ENCODE measurements around the gene MEMO1.
A peak's percentile ranks its signal among the peaks of the same experiment; 100 is the strongest.
"Not testable (repeated sequence)": the region's sequence is repeated elsewhere in the genome, so short reads cannot be mapped to it uniquely, and the experiment has no call there.

Gene MEMO1

DNA sequence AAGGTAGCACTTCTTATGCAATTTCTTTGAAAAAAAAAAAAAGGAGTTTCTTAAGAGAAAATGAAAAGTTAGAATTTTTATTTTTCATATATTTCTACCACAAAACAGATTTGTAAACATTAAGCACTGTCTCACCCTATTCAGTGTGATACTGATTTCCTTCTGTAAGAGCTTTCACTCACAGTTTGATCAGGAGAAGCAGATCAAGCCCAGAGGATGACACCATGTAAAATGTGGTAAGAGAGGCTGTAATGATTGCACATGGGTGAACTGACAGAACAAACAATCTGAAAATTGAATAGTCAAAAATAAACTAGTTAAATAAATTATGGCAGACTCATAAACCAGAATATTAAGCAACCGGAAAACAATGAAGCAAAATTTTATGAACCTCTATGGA, 54.5 kb downstream of the MEMO1 start:
- no peak for DNase-seq

DNA sequence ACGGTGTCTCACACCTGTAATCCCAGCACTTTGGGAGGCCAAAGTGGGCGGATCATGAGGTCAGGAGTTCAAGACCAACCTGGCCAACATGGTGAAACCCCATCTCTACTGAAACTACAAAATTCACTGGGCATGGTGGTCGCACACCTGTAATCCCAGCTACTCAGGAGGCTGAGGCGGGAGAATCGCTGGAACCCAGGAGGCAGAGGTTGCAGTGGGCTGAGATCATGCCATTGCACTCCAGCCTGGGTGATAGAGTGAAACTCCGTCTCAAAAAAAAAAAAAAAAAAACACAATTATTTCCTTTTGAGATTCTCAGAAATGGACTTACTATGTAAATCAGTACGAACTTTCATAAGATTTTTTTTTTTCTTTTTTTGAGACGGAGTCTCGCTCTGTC, 57.7 kb downstream of the MEMO1 start:
- DNase-seq: not testable (repeated sequence)

DNA sequence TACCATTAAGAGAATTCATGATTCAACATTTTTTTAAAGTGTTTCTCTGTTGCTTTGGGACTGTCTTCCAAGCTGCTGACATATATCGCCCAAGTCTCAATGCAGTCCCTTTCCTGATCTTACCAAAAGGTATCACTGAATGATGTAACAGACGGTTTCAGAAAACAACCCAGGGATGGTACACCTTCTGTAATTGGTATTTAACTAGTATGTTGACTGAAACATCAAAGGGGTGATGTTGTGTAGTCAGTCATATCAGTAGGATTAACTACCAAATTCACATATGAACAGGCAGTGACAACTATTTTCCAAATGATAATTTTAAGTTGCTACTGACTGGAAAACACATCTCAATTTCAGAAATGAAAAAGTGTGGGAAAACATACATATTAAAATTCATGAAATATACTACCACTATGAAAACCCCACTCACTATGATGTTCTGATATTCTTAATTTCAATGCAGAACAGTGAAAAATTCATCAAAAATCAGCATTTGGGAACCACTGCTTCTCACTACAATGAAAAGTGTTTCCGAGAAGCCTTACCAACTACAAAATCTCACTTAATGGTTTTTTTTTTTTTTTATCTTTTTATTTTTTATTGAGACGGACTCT, 59.8 kb downstream of the MEMO1 start:
- DNase-seq: no peak

DNA sequence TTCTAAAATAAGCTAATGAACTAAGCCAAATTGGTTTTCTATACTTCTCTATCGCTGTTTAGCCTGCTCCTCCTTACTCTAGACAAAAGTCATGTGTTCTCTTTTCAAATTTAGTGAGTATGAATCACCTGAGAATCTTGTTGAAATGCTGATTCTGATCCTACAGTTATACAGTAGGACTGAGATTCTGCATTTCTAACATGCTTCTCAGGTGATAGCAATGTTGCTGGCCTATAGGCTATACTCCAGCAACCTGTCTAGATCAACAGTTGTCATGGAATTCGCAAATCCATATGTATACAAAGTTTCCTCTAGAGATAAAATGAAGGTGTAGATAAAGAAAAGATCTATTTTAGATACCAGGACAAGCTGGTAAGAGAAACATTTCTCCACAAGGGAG, 62.9 kb downstream of the MEMO1 start:
- no peak for DNase-seq

DNA sequence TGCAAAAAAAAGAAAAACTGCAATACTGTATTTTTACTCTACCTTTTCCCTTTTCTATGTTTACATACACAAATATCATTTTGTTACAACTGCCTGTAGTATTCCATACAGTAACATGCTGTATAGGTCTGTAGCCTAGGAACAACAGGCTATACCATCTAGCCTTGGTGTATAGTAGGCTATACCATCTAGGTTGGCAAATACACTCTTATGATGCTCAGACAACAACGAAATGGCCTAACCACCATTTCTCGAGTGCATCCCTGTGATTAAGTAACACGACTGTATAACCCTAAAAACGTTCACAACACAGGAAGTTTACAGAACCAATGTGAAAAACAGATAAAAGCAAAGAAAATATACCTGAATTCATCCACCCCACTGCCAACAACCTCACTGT, 64.0 kb downstream of the MEMO1 start:
- no peak for DNase-seq

DNA sequence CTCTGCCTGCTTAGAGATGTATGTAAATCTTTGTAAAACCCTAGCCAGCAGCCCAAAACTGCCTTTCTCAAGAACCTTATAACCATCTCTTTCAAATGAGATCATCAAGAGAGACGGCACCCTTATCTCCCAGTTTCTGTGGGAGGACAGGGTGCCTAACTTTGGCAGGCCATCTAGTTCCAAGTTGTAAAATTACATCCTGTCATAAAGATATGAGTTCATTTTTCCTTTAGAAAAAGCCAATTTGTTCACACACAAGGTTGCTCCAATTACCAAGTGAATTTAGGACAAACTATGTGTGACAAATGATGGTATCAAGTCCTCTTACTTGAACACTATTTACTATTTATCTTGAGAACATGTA, 65.3 kb downstream of the MEMO1 start:
- DNase-seq: no peak

DNA sequence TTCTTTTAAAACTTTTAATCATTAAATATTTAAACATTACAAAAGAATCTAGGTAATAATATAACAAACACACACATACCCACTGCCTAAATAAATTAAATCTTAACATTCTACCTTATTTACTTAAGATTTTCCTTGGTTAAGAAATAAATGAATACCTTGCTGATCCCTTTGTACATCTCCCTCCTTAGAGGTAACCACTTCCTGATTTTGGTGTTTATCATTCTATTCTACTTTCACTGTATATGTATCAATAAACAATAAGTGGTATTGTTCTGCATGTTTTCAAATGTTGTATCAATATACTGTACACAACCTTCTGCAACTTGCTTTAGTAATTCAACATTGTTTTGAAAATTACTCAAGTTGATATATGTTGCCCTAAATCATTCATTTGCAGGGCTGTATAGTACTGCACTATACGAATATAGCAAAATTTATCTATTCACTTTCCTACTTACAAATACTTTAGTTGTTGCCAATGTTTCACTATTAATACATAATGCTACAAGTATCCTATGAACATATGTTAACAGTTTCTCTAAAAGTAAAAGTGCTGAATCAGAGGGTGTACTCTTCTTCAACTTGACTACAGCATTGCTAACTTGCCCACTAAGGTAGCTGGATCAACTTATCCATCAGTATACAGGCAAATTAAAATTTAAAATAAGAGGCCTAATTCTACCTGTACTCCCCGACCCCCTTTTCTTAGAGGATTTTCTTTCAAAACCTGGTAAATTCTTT, 65.8 kb downstream of the MEMO1 start:
- no peak for DNase-seq

DNA sequence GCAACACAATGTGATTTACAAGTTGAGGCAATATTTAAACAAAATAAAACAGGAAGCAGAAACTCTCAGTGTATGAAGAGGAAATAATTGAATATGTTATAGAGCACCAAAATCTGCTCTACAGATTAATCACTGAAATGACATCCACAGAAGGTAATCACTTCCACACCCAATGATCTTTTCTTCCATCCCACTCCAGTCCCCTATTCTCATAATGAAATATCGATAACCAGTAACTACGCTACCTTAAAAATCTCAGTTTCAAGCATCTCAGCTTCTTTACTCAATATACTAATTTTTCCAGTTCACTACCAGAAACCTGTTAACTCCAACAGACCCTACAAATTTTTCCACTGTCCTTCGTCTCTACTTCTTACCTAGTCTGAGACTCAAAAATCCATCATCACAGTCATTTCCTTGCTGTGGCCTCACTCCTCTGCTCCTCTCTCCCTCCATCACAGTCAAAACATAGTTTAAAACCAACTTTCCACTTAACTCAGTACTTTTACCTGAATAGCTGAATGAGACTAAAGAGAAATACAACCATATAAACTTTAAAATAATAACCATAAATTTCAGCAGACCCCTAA, 67.1 kb downstream of the MEMO1 start:
- no peak for DNase-seq

DNA sequence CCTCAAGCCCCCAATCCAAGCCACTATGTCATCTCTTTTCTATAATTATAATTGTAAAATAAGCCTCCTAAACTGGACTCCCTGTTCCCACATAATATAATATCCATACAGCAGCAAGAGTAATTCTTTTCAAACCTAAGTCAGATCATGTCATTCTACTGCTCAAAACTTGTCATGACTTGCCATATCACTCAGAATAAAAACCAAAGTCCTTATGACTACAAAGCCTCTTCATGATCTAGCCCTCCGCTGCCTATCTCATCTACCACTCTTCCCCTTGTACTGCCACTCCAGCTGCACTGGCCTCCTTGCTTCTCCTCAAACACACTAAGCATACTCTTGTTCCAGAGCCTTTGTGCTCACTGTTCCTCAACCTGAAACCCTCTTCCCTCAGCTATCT, 69.9 kb downstream of the MEMO1 start:
- no peak for DNase-seq

DNA sequence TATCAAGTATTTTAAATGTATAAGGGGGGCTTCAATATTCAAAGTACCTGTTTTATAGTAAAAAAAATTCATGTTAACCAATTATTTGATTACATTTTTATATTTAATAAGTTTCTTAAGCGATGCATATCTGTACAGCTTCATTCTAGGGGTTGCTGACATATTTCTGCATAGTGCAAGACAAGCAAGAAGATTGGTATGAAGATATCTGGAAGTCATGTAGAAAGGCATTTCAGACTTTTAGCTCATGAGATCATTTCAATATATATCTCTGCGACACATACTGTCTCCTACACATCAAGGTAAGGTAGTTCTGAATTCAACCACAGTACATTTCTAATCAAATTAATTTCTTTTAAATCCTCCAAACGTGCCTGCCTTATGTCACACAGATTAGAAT, 73.1 kb downstream of the MEMO1 start:
- DNase-seq: no peak

DNA sequence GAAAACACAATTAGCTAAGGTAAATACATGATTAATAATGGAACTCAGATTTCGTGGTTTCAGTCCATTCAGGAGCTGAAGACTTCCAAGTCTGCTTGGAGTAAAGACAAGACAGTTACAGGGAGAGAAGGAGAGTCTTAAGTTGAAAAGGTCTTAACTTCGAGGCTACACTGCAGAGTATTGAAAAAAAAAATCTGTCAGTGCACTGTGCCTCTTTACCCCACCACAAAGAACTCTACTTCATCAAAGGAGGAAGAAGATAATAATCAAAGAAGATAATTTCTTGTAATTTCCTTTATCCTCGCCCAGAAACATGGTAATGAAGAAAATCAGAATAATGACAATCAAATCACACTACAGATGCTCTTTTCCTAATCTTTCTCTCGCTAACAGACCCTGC, 75.4 kb downstream of the MEMO1 start:
- no peak for DNase-seq

DNA sequence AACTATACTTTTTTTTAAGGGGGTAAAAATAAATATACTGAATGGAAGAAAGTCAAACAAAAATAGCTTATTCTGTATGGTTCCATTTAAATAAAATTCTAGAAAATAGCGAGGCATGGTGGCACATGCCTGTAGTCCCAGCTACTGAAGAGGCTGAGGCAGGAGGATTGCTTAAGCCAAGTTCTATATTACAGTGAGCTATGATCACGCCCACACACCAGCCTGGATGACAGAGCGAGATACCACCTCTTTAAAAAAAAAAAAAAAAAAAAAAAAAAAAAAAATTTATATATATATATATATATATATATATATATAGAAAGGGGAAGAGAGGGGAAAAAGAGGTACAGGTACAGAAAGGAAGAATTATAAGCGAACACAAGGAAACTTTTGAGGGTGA, 77.7 kb downstream of the MEMO1 start:
- no peak for DNase-seq

DNA sequence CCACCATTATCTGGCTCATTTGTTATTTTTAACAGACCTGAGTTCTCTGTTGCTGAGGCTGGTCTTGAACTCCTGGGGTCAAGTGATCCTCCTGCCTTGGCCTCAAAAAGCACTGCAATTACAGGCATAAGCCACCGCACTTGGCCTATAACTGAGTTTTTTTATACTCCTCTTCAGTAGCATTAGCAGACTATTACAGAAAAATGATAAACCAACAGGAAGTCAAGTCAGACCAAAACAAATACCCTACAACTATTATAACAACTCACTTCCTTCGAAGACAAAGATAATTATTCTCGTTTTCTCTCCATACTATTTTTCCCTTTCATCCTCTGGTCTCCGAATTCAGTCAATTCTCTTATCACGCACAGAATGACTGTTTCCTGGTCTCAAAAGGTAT, 78.2 kb downstream of the MEMO1 start:
- DNase-seq: no peak

DNA sequence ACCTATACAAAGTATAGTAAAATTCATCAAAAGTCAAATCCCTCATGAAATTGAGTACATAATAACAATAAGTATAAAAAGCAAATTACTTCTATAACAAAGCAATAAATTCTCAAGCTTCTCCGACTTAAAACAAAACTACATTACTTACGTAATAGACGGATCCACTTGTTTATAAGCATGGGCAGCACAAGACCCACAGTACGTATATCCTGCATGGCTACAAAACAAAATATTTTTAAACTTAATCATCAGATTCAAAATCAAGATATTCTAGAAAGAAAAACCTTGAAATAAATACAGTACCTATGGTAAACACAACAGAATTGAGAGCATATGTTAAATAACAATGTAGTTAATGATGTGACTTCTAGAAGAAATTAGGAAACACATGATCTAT, 78.9 kb downstream of the MEMO1 start:
- no peak for DNase-seq

DNA sequence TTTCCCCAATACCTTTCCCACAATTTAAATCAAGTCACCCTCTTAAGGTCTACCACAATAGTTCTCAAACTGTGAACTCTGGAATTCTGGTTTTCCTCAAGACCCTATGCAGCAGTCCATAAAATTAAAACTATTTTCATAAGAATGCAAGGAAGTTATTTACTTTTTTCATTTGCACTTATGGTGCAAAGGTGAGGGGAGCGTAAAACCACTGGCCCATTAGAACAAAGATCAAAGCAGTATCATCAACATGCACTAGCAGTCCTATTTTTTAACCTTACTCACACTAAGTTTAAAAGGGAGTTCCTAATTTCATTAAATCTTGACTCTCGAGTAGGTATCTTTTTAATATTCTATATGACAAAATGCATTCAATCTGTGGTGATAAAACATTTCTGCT, 85.3 kb downstream of the MEMO1 start:
- no peak for DNase-seq

DNA sequence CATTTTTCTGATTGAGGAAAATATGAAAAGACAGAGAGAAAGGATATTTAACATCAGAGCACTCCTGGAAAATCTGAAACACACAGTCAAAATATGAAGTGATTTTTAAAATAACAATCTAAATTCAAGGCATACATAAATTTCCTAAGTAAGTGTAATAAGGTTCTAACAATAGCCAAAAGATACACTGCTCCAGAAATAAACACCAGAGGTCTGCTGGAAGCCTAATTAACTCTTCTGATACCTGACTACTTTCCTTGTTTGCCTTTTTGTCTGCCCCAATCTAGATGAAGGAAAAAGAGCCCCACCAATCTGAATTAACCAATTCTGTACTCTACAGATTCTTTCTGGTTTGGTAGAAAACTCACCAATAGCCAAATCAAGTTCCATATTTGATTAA, 87.1 kb downstream of the MEMO1 start:
- DNase-seq: no peak

DNA sequence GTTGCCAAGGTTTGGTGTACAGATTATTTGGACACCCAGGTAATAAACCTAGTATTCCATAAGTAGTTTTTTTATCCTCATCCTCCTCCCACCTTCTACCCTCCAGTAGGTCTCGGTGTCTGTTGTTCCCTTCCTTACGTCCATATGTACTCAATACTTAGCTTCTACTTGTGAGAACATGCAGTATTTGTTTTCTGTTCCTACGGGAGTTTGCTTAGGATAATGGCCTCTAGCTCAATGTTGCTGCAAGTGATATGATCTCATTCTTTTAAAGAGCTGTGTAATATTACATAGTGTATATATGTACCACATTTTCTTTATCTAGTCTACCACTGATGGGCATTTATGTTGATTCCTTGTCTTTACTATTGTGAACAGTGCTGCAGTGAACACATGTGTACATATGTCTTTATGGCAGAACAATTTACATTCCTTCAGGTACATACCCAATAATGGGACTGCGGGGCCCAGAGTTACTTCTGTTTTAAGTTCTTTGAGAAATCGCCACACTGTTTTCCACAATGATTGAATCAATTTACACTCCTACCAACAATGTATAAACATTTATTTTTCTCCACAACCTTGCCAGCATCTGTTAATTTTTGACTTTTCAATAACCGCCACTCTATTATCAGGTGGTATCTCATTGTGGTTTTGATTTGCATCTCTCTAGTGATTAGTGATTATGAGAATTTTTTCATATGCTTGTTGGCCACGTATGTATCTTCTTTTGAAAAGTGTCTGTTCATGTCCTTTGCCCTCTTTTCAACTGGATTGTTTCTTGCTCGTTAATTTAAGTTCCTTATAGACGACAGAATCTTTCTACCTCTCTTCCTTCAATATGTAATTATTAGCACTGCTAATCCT, 88.0 kb downstream of the MEMO1 start:
- no peak for DNase-seq

DNA sequence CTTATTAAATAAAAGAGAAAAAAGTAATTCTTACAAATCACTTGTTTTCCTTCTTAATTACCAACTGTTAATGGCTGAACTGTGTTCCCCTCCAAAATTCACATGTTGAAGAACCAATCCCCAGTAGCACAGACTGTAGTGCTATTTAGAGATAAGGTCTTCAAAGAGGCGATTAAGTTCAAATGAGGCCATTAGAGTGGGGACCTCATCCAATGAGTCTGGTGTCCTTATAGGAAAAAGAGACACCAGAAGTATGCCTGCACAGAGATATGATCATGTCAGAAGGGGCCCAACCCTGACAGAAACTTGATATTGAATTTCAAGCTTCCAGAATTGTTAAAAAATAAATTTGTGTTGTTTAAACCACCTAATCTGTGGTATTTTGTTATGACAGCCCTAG, 89.8 kb downstream of the MEMO1 start:
- DNase-seq: peak; percentile 14

DNA sequence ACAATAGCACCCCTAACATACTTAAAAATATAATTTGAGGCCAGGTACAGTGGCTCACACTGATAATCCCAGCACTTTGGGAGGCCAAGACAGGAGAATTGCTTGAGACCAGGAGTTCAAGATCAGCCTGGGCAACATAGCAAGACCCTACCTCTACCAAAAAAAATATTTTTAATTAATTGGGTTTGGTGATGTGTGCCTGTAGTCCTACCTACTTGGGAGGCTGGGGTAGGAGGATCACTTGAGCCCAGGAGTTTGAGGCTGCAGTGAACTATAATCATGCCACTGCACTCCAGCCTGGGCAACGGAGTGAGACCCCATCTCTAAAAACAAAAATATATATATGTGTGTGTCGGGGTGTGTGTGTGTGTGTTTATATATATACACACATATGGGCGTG, 91.3 kb downstream of the MEMO1 start:
- no peak for DNase-seq

DNA sequence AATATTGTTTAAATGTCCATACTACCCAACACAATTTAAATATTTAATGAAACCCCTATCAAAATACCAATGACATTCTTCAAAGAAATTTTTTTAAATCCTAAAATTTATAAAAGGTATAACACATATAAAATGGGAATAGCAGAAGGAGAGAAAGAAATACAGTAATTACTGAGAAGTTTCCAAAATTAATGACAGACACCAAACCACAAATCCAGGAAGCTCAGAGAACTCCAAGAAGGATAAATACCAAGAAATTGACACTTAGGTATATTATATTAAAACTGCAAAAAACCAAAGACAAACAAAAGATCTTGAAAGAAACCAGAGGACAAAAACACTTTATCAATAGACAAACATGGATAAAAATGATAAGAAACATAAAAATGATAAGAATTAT, 101.1 kb downstream of the MEMO1 start:
- no peak for DNase-seq

DNA sequence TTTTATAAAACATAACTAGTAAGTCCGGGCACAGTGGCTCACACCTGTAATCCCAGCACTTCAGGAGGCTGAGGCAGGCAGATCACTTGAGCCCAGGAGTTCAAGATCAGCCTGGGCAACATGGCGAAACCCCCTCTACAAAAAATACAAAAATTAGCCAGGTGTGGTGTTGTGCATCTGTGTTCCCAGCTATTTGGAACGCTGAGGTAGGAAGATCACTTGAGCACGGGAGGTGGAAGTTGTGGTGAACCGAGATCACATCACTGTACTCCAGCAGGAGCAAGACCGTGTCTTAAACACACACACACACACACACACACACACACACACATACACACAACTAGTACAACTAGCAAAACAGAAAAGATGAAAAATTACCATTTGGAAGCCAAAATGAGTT, 103.3 kb downstream of the MEMO1 start:
- not testable (repeated sequence) for DNase-seq

DNA sequence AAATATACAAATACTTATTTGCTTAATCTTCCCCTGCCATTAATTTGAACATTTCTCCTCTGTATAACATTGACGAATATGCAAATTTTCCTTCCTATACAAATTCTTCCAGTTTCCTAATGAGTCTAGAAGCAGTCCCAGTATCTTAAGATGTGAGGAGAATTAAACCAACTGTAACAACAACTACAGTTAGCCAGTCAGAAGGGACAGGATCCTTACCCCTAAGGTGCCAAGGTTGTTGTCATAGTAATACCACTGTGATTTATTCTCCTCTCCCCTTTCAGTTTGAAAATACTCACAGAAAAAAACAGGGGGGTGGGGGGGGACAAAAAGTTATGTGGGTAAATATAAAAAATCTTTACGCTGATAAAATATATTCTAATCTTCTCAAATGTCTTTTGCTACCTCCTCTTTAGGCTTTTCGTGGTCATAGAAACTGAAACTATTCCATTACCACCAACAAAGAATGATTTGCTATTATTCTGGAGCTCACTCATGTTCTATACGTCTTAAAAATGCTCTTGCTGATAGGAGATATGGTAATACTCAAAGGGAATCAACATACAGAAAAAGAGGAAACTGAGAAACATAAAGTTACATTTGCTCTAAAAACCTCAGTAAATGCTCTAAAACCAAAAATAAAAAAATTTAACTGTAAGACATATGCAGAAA, 107.6 kb downstream of the MEMO1 start:
- DNase-seq: no peak

DNA sequence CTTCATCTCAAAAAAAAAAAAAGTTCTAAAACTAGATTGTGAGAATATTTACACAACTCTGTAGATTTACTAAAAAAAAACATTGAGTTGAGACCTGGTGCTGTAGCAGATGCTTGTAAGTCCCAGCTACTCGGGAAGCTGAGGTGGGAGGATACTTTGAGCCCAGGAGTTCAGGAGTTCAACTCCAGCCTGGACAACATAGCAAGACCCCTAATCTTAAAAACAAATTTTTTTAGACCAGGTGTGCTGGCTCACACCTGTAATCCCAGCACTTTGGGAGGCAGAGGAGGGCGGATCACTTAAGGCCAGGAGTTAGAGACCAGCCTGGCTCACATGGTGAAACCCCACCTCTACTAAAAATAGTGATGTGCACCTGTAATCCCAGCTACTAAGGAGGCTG, 108.9 kb downstream of the MEMO1 start:
- DNase-seq: no peak
